Inferior parietal cortex (tissue), 1 donor: ENCODE results near the gene COL2A1.

ENCODE experiments used
- DNase-seq: peaks from one replicate; pipeline ENCODE4 v3.0.0-alpha.2; 2016; ENCODE audit errors: extremely low spot score

Gene COL2A1

GRCh38 chr12:47989666-47990065 lies 14.6 kb downstream of the COL2A1 start:
- DNase-seq: no peak

- DNase-seq: no peak
Observed at GRCh38 chr12:47989023-47989417, 15.3 kb downstream of the COL2A1 start.

GRCh38 chr12:47988073-47989022 lies 15.9 kb downstream of the COL2A1 start:
- no peak for DNase-seq

- no peak for DNase-seq
Observed at GRCh38 chr12:47987411-47988072, 16.7 kb downstream of the COL2A1 start.

- DNase-seq: no peak
Observed at GRCh38 chr12:47986832-47987231, 17.4 kb downstream of the COL2A1 start.

- DNase-seq: no peak
Observed at GRCh38 chr12:47986291-47986660, 18.0 kb downstream of the COL2A1 start.

GRCh38 chr12:47985596-47986290 lies 18.5 kb downstream of the COL2A1 start:
- DNase-seq: no peak

GRCh38 chr12:47984331-47984801 lies 19.9 kb downstream of the COL2A1 start:
- no peak for DNase-seq

- no peak for DNase-seq
Observed at GRCh38 chr12:47983541-47984115, 20.6 kb downstream of the COL2A1 start.

GRCh38 chr12:47982770-47983169 lies 21.5 kb downstream of the COL2A1 start:
- DNase-seq: no peak

GRCh38 chr12:47982311-47982710 lies 22.0 kb downstream of the COL2A1 start:
- DNase-seq: no peak

GRCh38 chr12:47981496-47982260 lies 22.6 kb downstream of the COL2A1 start:
- no peak for DNase-seq

- no peak for DNase-seq
Observed at GRCh38 chr12:47980779-47981495, 23.3 kb downstream of the COL2A1 start.

GRCh38 chr12:47980197-47980596 lies 24.1 kb downstream of the COL2A1 start:
- DNase-seq: no peak

GRCh38 chr12:47979686-47980085 lies 24.6 kb downstream of the COL2A1 start:
- no peak for DNase-seq

- DNase-seq: no peak
Observed at GRCh38 chr12:47979166-47979565, 25.1 kb downstream of the COL2A1 start.

GRCh38 chr12:47978598-47978873 lies 25.7 kb downstream of the COL2A1 start:
- no peak for DNase-seq

GRCh38 chr12:47977772-47978597 lies 26.3 kb downstream of the COL2A1 start:
- no peak for DNase-seq

GRCh38 chr12:47977046-47977771 lies 27.1 kb downstream of the COL2A1 start:
- no peak for DNase-seq
